Astrocyte of the spinal cord (primary cell): ENCODE measurements around the gene ALDH8A1.

Experiments
- DNase-seq: peaks from one replicate; pipeline ENCODE4 v3.0.0; 2011; ENCODE audit warnings: low read depth, low spot score
- H3K4me3 ChIP-seq: 2 replicates; pipeline ENCODE4 v1.5.1; 2011; ENCODE audit warnings: low read depth, mild to moderate bottlenecking, low read length, moderate library complexity
- in situ Hi-C: cut with HindIII; loops from 2 replicates; pipeline ENCODE4 v1.10.0; 2017; ENCODE audit warnings: low sequenced_read_pairs
- TF ChIP-seq, protein P1 (sequence below): IDR thresholded peaks from 2 replicates; pipeline ENCODE4 v1.5.1; 2012; ENCODE audit warnings: low read depth, mild to moderate bottlenecking, low read length, inconsistent platforms

The ALDH8A1 gene

GRCh38 chr6:134896910-134897309, 53.0 kb downstream of the ALDH8A1 start:
- no peak for DNase-seq
- H3K4me3 ChIP-seq, result no peak overlapping the region
- TF ChIP-seq, protein P1, sequence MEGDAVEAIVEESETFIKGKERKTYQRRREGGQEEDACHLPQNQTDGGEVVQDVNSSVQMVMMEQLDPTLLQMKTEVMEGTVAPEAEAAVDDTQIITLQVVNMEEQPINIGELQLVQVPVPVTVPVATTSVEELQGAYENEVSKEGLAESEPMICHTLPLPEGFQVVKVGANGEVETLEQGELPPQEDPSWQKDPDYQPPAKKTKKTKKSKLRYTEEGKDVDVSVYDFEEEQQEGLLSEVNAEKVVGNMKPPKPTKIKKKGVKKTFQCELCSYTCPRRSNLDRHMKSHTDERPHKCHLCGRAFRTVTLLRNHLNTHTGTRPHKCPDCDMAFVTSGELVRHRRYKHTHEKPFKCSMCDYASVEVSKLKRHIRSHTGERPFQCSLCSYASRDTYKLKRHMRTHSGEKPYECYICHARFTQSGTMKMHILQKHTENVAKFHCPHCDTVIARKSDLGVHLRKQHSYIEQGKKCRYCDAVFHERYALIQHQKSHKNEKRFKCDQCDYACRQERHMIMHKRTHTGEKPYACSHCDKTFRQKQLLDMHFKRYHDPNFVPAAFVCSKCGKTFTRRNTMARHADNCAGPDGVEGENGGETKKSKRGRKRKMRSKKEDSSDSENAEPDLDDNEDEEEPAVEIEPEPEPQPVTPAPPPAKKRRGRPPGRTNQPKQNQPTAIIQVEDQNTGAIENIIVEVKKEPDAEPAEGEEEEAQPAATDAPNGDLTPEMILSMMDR, result no peak
- in situ Hi-C loops, result no loop called here

- in situ Hi-C loops, result no loop called here
- no peak for DNase-seq
- TF ChIP-seq, protein P1, result no peak
- no peak overlapping the region for H3K4me3 ChIP-seq
Measured at GRCh38 chr6:134894800-134895199, 55.1 kb downstream of the ALDH8A1 start.

DNA sequence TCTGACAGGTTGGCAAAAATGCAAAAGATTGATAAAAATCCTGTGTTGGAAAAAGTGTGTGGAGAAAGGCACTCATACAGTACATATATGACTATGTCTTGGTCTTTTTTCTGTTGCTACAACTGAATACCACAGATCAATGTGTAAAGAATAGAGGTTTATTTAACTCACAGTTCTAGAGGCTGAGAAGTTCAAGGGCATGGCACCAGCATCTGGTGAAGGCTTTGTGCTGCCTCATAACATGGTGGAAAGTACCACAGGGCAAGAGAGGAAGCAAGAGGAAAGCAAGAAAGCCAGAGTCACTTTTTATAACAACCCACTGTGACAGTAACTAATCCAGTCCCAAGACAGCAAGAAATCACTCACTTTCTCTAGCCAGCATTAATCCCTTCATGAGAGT, 57.5 kb downstream of the ALDH8A1 start:
- H3K4me3 ChIP-seq, result no peak overlapping the region
- in situ Hi-C loops, result no loop called here
- TF ChIP-seq, protein P1, result no peak
- DNase-seq, result no peak

- H3K4me3 ChIP-seq, result no peak overlapping the region
- TF ChIP-seq, protein P1, result no peak
- in situ Hi-C loops, result no loop called here
- DNase-seq, result no peak
Measured at GRCh38 chr6:134891633-134892032, 58.3 kb downstream of the ALDH8A1 start.

DNA sequence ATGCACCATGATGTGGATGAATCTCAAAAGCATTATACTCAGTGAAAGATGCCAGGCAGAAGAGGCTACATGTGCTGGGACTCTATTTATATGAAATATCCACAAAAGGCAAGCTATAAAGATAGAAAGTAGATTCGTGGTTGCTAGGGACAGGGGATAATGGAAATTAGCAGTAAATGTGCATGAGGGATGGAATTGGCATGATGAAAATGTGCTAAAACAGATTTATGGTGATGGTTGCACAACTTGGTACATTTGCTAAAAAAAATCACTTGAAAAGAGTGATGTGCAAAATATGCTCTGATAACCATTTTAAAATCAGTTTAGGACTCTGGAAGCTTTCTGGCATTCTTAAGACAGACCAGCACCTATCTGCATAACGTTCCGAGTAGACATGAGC, 61.6 kb downstream of the ALDH8A1 start:
- no peak for DNase-seq
- in situ Hi-C loops, result no loop called here
- TF ChIP-seq, protein P1, result no peak
- no peak overlapping the region for H3K4me3 ChIP-seq

DNA sequence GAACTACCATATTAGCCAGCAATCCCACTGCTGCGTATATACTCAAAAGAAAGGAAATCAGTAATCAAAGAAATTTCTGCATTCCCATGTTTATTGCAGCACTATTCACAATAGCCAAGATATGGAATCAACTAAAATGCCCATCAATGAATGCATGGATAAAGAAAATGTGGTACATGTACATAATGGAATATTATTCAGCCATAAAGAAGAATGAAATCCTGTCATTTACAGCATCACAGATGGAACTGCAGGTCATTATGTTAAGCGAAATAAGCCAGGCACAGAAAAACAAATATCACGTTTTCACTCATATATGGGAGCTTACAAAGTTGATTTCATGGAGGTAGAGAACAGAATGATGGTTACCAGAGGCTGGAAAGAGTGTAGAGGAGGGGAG, 65.1 kb downstream of the ALDH8A1 start:
- in situ Hi-C loops, result no loop called here
- TF ChIP-seq, protein P1, result no peak

GRCh38 chr6:134883314-134883713, 66.6 kb downstream of the ALDH8A1 start:
- H3K4me3 ChIP-seq, result no peak overlapping the region
- no peak for DNase-seq
- in situ Hi-C loops, result no loop called here
- TF ChIP-seq, protein P1, result no peak

More for the DNA sequence above, 65.1 kb downstream of the ALDH8A1 start:
- H3K4me3 ChIP-seq, result no peak overlapping the region
- no peak for DNase-seq
